NCI-H1694 (cell line): ENCODE results near the gene PLCE1.

Experiments used
- DNase-seq: peaks from one replicate; lab custom pipeline; 2025; lab: John Stamatoyannopoulos, UW

The PLCE1 gene

GRCh38 chr10:94024407-94024806 is 30.7 kb downstream of the PLCE1 start:
- no peak for DNase-seq

- peak; percentile 94 for DNase-seq
Measured at GRCh38 chr10:94025806-94026205, 32.1 kb downstream of the PLCE1 start.

GRCh38 chr10:94027197-94027596 is 33.5 kb downstream of the PLCE1 start:
- DNase-seq: no peak

GRCh38 chr10:94029955-94030354 is 36.2 kb downstream of the PLCE1 start:
- no peak for DNase-seq

GRCh38 chr10:94035982-94036765 is 42.4 kb downstream of the PLCE1 start:
- no peak for DNase-seq

- no peak for DNase-seq
Measured at GRCh38 chr10:94036766-94037033, 43.0 kb downstream of the PLCE1 start.

GRCh38 chr10:94037286-94037685 is 43.6 kb downstream of the PLCE1 start:
- no peak for DNase-seq

- no peak for DNase-seq
Measured at GRCh38 chr10:94038024-94038423, 44.3 kb downstream of the PLCE1 start.

- DNase-seq: no peak
Measured at GRCh38 chr10:94041206-94041605, 47.5 kb downstream of the PLCE1 start.

- DNase-seq: no peak
Measured at GRCh38 chr10:94042001-94042833, 48.5 kb downstream of the PLCE1 start.

GRCh38 chr10:94042834-94043175 is 49.1 kb downstream of the PLCE1 start:
- DNase-seq: no peak
